NAMALWA (cell line): ENCODE results near the gene IRAK2.

ENCODE experiments used
- DNase-seq: peaks from one replicate; pipeline ENCODE4 v3.0.0-alpha.2; 2015; ENCODE audit warnings: low spot score

Gene IRAK2

DNA sequence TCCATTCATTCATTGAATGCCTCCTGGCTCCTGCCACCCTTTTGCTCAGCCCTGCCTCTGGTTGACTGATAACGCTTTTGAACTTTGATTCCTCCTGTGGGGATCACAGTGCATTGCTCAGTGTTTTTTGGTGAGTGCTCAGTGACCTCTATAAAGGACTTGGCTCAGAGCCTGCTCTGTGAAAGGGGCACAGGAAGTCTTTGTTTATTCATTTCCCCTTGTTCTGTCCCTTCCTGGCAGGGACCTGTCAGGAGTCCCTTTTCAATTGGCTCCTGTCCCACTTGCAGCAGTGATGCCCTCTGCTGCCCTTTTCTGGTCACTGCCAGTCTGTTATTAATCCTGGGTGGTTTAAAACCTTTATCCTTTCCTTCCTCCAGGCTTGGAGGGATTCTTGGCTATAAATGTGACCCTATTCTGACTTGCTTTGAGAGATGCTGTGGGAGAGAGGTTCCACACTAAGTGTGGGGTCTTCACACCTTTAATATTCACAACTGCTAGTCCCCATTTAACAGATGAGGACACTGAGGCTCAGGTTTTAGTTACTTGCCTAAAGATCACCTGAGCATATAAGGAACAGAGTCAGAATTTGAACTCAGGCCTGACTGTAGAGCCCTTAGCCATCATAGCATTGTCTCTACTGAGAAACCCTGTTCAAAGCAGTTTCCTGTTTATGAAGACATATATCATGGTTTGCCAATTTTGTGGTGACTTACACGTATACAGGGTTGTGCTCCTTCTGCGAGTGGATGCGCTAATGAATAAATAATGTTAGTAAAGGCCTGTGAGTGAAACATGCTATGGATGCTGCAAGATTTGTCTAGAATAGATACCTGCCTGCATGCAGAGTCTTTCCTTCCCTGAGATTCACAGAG, 60.3 kb downstream of the IRAK2 start:
- peak; percentile 81 for DNase-seq

GRCh38 chr3:10226293-10226692, 61.6 kb downstream of the IRAK2 start:
- DNase-seq: peak; percentile 58

- DNase-seq: no peak
Observed at GRCh38 chr3:10228248-10228950, 63.7 kb downstream of the IRAK2 start.

GRCh38 chr3:10229576-10229975, 64.9 kb downstream of the IRAK2 start:
- DNase-seq: no peak

GRCh38 chr3:10232137-10232536, 67.4 kb downstream of the IRAK2 start:
- DNase-seq: no peak

- DNase-seq: no peak
Observed at GRCh38 chr3:10233988-10234387, 69.3 kb downstream of the IRAK2 start.

- DNase-seq: no peak
Observed at GRCh38 chr3:10234526-10235230, 70.0 kb downstream of the IRAK2 start.

DNA sequence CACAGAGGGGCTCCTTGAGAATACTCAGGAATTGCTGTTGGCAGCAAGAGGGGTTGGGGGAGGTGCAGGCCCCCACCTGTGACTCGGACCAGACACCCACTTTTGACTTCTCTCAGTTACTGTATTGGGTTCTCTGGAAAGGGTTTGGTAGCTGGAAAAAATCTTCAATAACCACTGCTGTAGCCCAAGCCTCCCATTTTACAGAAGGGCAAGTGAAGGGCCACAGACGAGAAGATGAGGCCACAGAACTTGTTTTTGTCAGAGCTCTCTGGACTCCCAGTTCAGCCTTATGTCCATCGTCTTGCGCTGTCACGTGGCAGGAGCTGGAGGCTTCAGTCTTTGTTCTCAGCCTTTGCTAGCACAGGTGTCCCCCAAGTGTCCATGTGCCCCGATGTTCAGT, 70.8 kb downstream of the IRAK2 start:
- DNase-seq: no peak

GRCh38 chr3:10238345-10239183, 73.8 kb downstream of the IRAK2 start:
- no peak for DNase-seq

DNA sequence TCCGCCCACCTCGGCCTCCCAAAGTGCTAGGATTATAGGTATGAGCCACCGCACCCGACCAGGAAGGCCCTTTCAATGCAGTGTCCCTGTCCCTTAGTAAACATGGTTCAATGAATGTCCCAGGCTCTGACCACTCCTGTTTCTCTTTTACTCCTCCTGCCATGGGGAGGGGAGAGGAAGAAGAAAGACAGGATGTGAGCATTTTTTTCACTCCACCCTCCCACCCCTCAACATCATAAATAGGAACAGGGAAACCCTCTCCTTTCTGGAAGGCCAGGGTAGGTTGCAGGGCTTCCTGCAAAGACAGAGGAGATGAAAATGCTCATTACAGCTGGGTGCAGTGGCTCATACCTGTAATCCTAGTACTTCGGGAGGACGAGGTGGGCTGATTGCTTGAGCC, 76.1 kb downstream of the IRAK2 start:
- DNase-seq: no peak

GRCh38 chr3:10242182-10243065, 77.7 kb downstream of the IRAK2 start:
- no peak for DNase-seq

- DNase-seq: no peak
Observed at GRCh38 chr3:10244009-10244408, 79.3 kb downstream of the IRAK2 start.

GRCh38 chr3:10245081-10245712, 80.5 kb downstream of the IRAK2 start:
- DNase-seq: no peak

- DNase-seq: no peak
Observed at GRCh38 chr3:10247679-10248183, 83.0 kb downstream of the IRAK2 start.

GRCh38 chr3:10248184-10248983, 83.7 kb downstream of the IRAK2 start, which contains the start of gene TATDN2:
TSS of gene TATDN2 (plus strand) at chr3:10248459. CDS start at chr3:10249201, 742 bp downstream.
- peak; percentile 99 for DNase-seq

DNA sequence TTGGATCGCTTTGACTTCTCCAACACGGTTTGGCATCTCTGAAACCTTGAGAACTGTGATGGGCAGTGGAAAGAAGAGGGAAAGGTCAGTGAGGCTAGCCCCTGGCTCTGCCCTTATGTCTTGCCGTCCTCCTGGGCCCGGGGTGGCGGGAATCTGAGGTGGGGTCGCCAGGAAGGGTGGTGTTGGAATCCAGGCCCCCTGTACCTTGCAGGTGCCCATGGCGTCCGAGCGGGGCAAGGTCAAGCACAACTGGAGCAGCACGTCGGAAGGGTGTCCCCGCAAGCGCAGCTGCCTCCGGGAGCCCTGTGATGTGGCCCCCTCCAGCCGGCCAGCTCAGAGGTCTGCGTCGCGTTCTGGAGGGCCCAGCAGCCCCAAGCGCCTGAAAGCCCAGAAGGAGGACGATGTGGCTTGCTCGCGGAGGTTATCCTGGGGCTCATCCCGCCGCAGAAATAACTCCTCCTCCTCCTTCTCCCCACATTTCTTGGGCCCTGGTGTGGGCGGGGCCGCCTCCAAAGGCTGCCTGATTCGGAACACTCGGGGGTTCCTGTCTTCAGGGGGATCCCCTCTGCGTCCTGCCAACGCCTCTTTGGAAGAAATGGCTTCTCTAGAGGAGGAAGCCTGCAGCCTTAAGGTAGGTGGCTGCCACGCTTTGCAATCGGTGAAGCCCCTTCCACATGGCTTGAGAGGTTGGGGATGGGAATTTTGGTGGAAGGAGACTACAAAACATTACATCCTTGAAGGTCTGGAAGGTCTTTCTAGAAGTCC, 84.4 kb downstream of the IRAK2 start:
- peak; percentile 52 for DNase-seq

GRCh38 chr3:10249833-10250232, 85.1 kb downstream of the IRAK2 start:
- DNase-seq: no peak

GRCh38 chr3:10251006-10251405, 86.3 kb downstream of the IRAK2 start:
- DNase-seq: no peak
